ENCODE results near the gene ESRRG.

GRCh38 chr1:216542263-216542662 lies 181.0 kb downstream of the ESRRG start:
- TF ChIP-seq CTCF (IDR thresholded peaks at IDR 0.05) (no peak), POLR2A (IDR thresholded peaks at IDR 0.05) (no peak)
